ENCODE data around the gene MGARP.

MGARP gene

GRCh38 chr4:139301821-139302611 lies 22.0 kb upstream of the MGARP start, which contains the start of gene NDUFC1 (continued):
- TF ChIP-seq ZSCAN4 (tag by site-specific recombination; IDR thresholded peaks at IDR 0.05) (no peak), KLF7 (tag by site-specific recombination; IDR thresholded peaks at IDR 0.05; ENCODE audit: borderline replicate concordance) (0 out of 2 replicates have a peak, but pooled peaks have one; percentile 16), ZNF138 (tag by site-specific recombination; IDR thresholded peaks at IDR 0.05; ENCODE audit: borderline replicate concordance) (no peak), ZNF354C (tag by site-specific recombination; IDR thresholded peaks at IDR 0.05; ENCODE audit: borderline replicate concordance, low read depth) (no peak), ZNF37A (tag by site-specific recombination; IDR thresholded peaks at IDR 0.05) (no peak), ZBTB20 (tag by site-specific recombination; IDR thresholded peaks at IDR 0.05) (peak; percentile 49), ZNF514 (tag by site-specific recombination; IDR thresholded peaks at IDR 0.05) (no peak), ZNF146 (tag by site-specific recombination; IDR thresholded peaks at IDR 0.05) (no peak), ZNF558 (tag by site-specific recombination; IDR thresholded peaks at IDR 0.05) (no peak), ZEB2 (tag by site-specific recombination; IDR thresholded peaks at IDR 0.05) (no peak), ZNF121 (tag by site-specific recombination; IDR thresholded peaks at IDR 0.05) (no peak), ZSCAN30 (tag by site-specific recombination; IDR thresholded peaks at IDR 0.05) (no peak), ZNF302 (tag by site-specific recombination; IDR thresholded peaks at IDR 0.05; ENCODE audit: low read depth) (no peak), ZNF670 (tag by site-specific recombination; IDR thresholded peaks at IDR 0.05; ENCODE audit: low read depth) (no peak), ZXDB (tag by site-specific recombination; IDR thresholded peaks at IDR 0.05) (no peak; the same call in 1 of the 2 replicates), KLF10 (tag by site-specific recombination; IDR thresholded peaks at IDR 0.05) (no peak), GLIS2 (tag by site-specific recombination; IDR thresholded peaks at IDR 0.05) (no peak; the same call in 1 of the 2 replicates), ZNF473 (tag by site-specific recombination; IDR thresholded peaks at IDR 0.05) (no peak), KLF1 (tag by site-specific recombination; IDR thresholded peaks at IDR 0.05) (peak; percentile 32; the same call in 1 of the 2 replicates), ZNF341 (tag by site-specific recombination; IDR thresholded peaks at IDR 0.05; ENCODE audit: low read depth) (no peak), TSHZ1 (tag by site-specific recombination; IDR thresholded peaks at IDR 0.05; ENCODE audit: borderline replicate concordance) (no peak), ZNF837 (tag by site-specific recombination; IDR thresholded peaks at IDR 0.05) (no peak), ATF2 (tag by site-specific recombination; IDR thresholded peaks at IDR 0.05; ENCODE audit: low read depth) (no peak), KLF16 (tag by site-specific recombination; IDR thresholded peaks at IDR 0.05) (no peak), SCRT1 (tag by site-specific recombination; IDR thresholded peaks at IDR 0.05; ENCODE audit: borderline replicate concordance) (peak; percentile 69), ZNF488 (tag by site-specific recombination; IDR thresholded peaks at IDR 0.05) (no peak), ZBTB26 (tag by site-specific recombination; optimal IDR thresholded peaks at IDR 0.05) (no peak), ZNF223 (tag by site-specific recombination; IDR thresholded peaks at IDR 0.05) (no peak), ZNF501 (tag by site-specific recombination; IDR thresholded peaks at IDR 0.05) (0 out of 2 replicates have a peak, but pooled peaks have one; percentile 22), ZNF707 (tag by site-specific recombination; IDR thresholded peaks at IDR 0.05) (no peak), MZF1 (tag by site-specific recombination; IDR thresholded peaks at IDR 0.05; ENCODE audit: borderline replicate concordance) (no peak), ZNF529 (tag by site-specific recombination; IDR thresholded peaks at IDR 0.05; ENCODE audit: insufficient replicate concordance) (no peak), ZBTB8A (tag by site-specific recombination; IDR thresholded peaks at IDR 0.05) (no peak), BCL11B (tag by site-specific recombination; IDR thresholded peaks at IDR 0.05; ENCODE audit: low read depth) (no peak)

Data from HEK293 (cell line).